SK-N-SH treated with all-trans-retinoic acid at 6 μM for 48 hours (cell line): ENCODE data around the gene DNAJC6.

Experiments
- ATAC-seq: fragments of 200-7000 bp; cut with Tn5 transposase; 3 replicates; pipeline ENCODE4 v1.9.1; 2020; ENCODE audit warnings: mild to moderate bottlenecking, moderate library complexity
- BACH2 ChIP-seq: fragments of 250-450 bp; sonication (Bioruptor Pico); IDR thresholded peaks from 2 replicates; pipeline ENCODE4 v1.9.0; 2021; ENCODE audit warnings: mild to moderate bottlenecking, borderline replicate concordance
- CREB5 ChIP-seq: fragments of 250-450 bp; sonication (Bioruptor Pico); IDR thresholded peaks from 2 replicates; pipeline ENCODE4 v1.5.1; 2020; ENCODE audit warnings: low read depth, mild to moderate bottlenecking, moderate library complexity
- CSDC2 ChIP-seq: fragments of 250-450 bp; sonication (Bioruptor Pico); IDR thresholded peaks from 2 replicates; pipeline ENCODE4 v1.5.0; 2020; ENCODE audit warnings: mild to moderate bottlenecking, moderate library complexity
- CSRNP3 ChIP-seq: fragments of 250-450 bp; sonication (Bioruptor Pico); IDR thresholded peaks from 2 replicates; pipeline ENCODE4 v1.5.1; 2021; ENCODE audit warnings: mild to moderate bottlenecking, moderate library complexity
- ESRRG ChIP-seq: fragments of 250-450 bp; sonication (Bioruptor Pico); IDR thresholded peaks from 2 replicates; pipeline ENCODE4 v1.6.1; 2021; ENCODE audit warnings: mild to moderate bottlenecking
- GLIS3 ChIP-seq: fragments of 250-450 bp; sonication (Bioruptor Pico); IDR thresholded peaks from 2 replicates; pipeline ENCODE4 v1.5.0; 2020; ENCODE audit warnings: mild to moderate bottlenecking, moderate library complexity
- ISL1 ChIP-seq: fragments of 250-450 bp; sonication (Bioruptor Pico); IDR thresholded peaks from 2 replicates; pipeline ENCODE4 v2.1.2; 2022; ENCODE audit warnings: mild to moderate bottlenecking, moderate library complexity
- PATZ1 ChIP-seq: fragments of 250-450 bp; sonication (Bioruptor Pico); IDR thresholded peaks from 2 replicates; pipeline ENCODE4 v1.8.0; 2020; ENCODE audit warnings: mild to moderate bottlenecking, moderate library complexity, borderline replicate concordance
- POU6F1 ChIP-seq: fragments of 250-450 bp; sonication (Bioruptor Pico); IDR thresholded peaks from 2 replicates; pipeline ENCODE4 v1.8.0; 2021; ENCODE audit warnings: low read depth, mild to moderate bottlenecking, moderate library complexity, borderline replicate concordance
- PPARA ChIP-seq: fragments of 250-450 bp; sonication (Bioruptor Pico); IDR thresholded peaks from 2 replicates; pipeline ENCODE4 v1.5.0; 2020; ENCODE audit warnings: mild to moderate bottlenecking, borderline replicate concordance
- RARB ChIP-seq: fragments of 250-450 bp; sonication (Bioruptor Pico); IDR thresholded peaks from 2 replicates; pipeline ENCODE4 v1.8.0; 2021; ENCODE audit warnings: mild to moderate bottlenecking, moderate library complexity
- SNAI2 ChIP-seq: fragments of 250-450 bp; sonication (Bioruptor Pico); IDR thresholded peaks from 2 replicates; pipeline ENCODE4 v1.5.0; 2020; ENCODE audit warnings: mild to moderate bottlenecking, moderate library complexity
- TCF4 ChIP-seq: fragments of 250-450 bp; sonication (Bioruptor Pico); IDR thresholded peaks from 2 replicates; pipeline ENCODE4 v1.8.0; 2021; ENCODE audit warnings: mild to moderate bottlenecking, moderate library complexity, borderline replicate concordance
- TOX ChIP-seq: fragments of 250-450 bp; sonication (Bioruptor Pico); IDR thresholded peaks from 2 replicates; pipeline ENCODE4 v1.8.0; 2021; ENCODE audit warnings: mild to moderate bottlenecking, moderate library complexity, borderline replicate concordance
- ZC3H10 ChIP-seq: fragments of 250-450 bp; sonication (Bioruptor Pico); IDR thresholded peaks from 2 replicates; pipeline ENCODE4 v1.5.1; 2021; ENCODE audit warnings: mild to moderate bottlenecking, moderate library complexity
- ZFP3 ChIP-seq: fragments of 250-450 bp; sonication (Bioruptor Pico); IDR thresholded peaks from 2 replicates; pipeline ENCODE4 v1.5.0; 2020; ENCODE audit warnings: mild to moderate bottlenecking, moderate library complexity
- ZFP30 ChIP-seq: fragments of 450-650 bp; formaldehyde crosslinking; IDR thresholded peaks from 2 replicates; pipeline ENCODE4 v1.5.0; 2022; ENCODE audit warnings: mild to moderate bottlenecking, moderate library complexity
- ZNF565 ChIP-seq: fragments of 450-650 bp; formaldehyde crosslinking; conservative IDR thresholded peaks from 2 replicates; pipeline ENCODE4 v1.5.0; 2020; ENCODE audit warnings: low read depth, mild to moderate bottlenecking, moderate library complexity
- ZNF70 ChIP-seq: fragments of 450-650 bp; formaldehyde crosslinking; IDR thresholded peaks from 2 replicates; pipeline ENCODE4 v1.5.0; 2020; ENCODE audit warnings: mild to moderate bottlenecking, moderate library complexity
- ZNF8 ChIP-seq: fragments of 450-650 bp; formaldehyde crosslinking; IDR thresholded peaks from 2 replicates; pipeline ENCODE4 v1.5.0; 2020; ENCODE audit warnings: mild to moderate bottlenecking, moderate library complexity

Gene DNAJC6

GRCh38 chr1:65310078-65310587, 790 bp downstream of the DNAJC6 start:
- TF ChIP-seq PATZ1 (CRISPR knock-in tag) = no peak
- TF ChIP-seq ZFP3 = peak; percentile 0; the same call in 1 of the 2 replicates
- ATAC-seq = peak; percentile 74

GRCh38 chr1:65311760-65312159, 2.4 kb downstream of the DNAJC6 start:
- TF ChIP-seq ZNF8 (CRISPR knock-in tag) = no peak
- TF ChIP-seq ISL1 (CRISPR knock-in tag) = no peak
- no peak for TF ChIP-seq SNAI2
- no peak for ATAC-seq

- ATAC-seq = no peak
- TF ChIP-seq TCF4 (CRISPR knock-in tag) (no peak), BACH2 (CRISPR knock-in tag) (no peak), TOX (no peak), ZFP3 (no peak), ESRRG (CRISPR knock-in tag) (no peak), PATZ1 (CRISPR knock-in tag) (no peak), ZNF8 (CRISPR knock-in tag) (no peak), ZFP30 (CRISPR knock-in tag) (no peak), ZC3H10 (CRISPR knock-in tag) (no peak), ISL1 (CRISPR knock-in tag) (no peak), PPARA (no peak), POU6F1 (CRISPR knock-in tag) (no peak), SNAI2 (no peak), ZNF70 (CRISPR knock-in tag) (no peak), GLIS3 (CRISPR knock-in tag) (no peak)
Observed at GRCh38 chr1:65316233-65316632, 6.9 kb downstream of the DNAJC6 start.

GRCh38 chr1:65317866-65318653, 8.7 kb downstream of the DNAJC6 start:
- no peak for TF ChIP-seq ZNF565 (CRISPR knock-in tag)
- TF ChIP-seq CSRNP3 (CRISPR knock-in tag) = no peak
- TF ChIP-seq RARB (CRISPR knock-in tag) = no peak
- TF ChIP-seq GLIS3 (CRISPR knock-in tag) = no peak
- TF ChIP-seq CREB5 (CRISPR knock-in tag) = no peak
- TF ChIP-seq CSDC2 (CRISPR knock-in tag) = no peak
- no peak for TF ChIP-seq PATZ1 (CRISPR knock-in tag)
- no peak for ATAC-seq
